SU-DHL-6 (cell line): ENCODE results near the gene FUT1.
A peak's percentile ranks its signal among the peaks of the same experiment; 100 is the strongest.
"Not testable (repeated sequence)": the region's sequence is repeated elsewhere in the genome, so short reads cannot be mapped to it uniquely, and the experiment has no call there.

Experiments used
- H2AFZ ChIP-seq: fragments of 200-600 bp; sonication (generic); 2 replicates; pipeline ENCODE4 v1.6.1; 2014; ENCODE audit warnings: low read depth, mild to moderate bottlenecking, moderate library complexity, mixed read lengths, antibody characterized with exemption, low read length; ENCODE audit not compliant: severe bottlenecking
- H3F3A ChIP-seq: fragments of 200-600 bp; shearing (Covaris generic); 2 replicates; pipeline ENCODE4 v1.6.0; 2016; ENCODE audit warnings: antibody characterized with exemption, mild to moderate bottlenecking; ENCODE audit not compliant: insufficient read depth
- H3K27ac ChIP-seq: fragments of 200-600 bp; sonication (generic); 2 replicates; pipeline ENCODE4 v1.5.1; 2016; ENCODE audit warnings: low read depth, mild to moderate bottlenecking, low read length, moderate library complexity, mixed read lengths
- H3K27me3 ChIP-seq: fragments of 200-600 bp; sonication (generic), shearing (Covaris generic); 2 replicates; pipeline ENCODE4 v1.6.0; 2014; ENCODE audit warnings: mild to moderate bottlenecking, low read length
- H3K36me3 ChIP-seq: fragments of 200-600 bp; sonication (generic); 2 replicates; pipeline ENCODE4 v1.6.1; 2014; ENCODE audit warnings: mild to moderate bottlenecking, low read length, mixed read lengths
- H3K4me2 ChIP-seq: fragments of 300-600, 200-600 bp; shearing (Covaris generic), sonication (generic); 2 replicates; pipeline ENCODE4 v1.6.0; 2014; ENCODE audit warnings: low read length, low read depth, mild to moderate bottlenecking; ENCODE audit not compliant: poor library complexity, severe bottlenecking
- H3K4me3 ChIP-seq: fragments of 200-600 bp; sonication (generic); 2 replicates; pipeline ENCODE4 v1.5.1; 2014; ENCODE audit warnings: antibody characterized with exemption, low read length, mild to moderate bottlenecking, mixed read lengths; ENCODE audit not compliant: insufficient read depth, poor library complexity, severe bottlenecking
- H3K79me2 ChIP-seq: fragments of 200-600 bp; sonication (generic); 2 replicates; pipeline ENCODE4 v1.6.1; 2014; ENCODE audit warnings: mild to moderate bottlenecking, low read length, moderate library complexity; ENCODE audit not compliant: insufficient read depth
- H3K9ac ChIP-seq: fragments of 200-600 bp; sonication (generic); 2 replicates; pipeline ENCODE4 v1.7.0; 2014; ENCODE audit warnings: mild to moderate bottlenecking, low read length
- H3K9me2 ChIP-seq: fragments of 200-600 bp; sonication (generic); replicated peaks from 2 replicates; pipeline ENCODE4 v1.6.1; 2014; ENCODE audit warnings: low read length; ENCODE audit not compliant: insufficient read depth
- H3K9me3 ChIP-seq: fragments of 200-600 bp; sonication (generic); 2 replicates; pipeline ENCODE4 v1.6.1; 2014; ENCODE audit warnings: low read length, mixed read lengths; ENCODE audit not compliant: insufficient read depth
- H4K20me1 ChIP-seq: fragments of 200-600 bp; sonication (generic); 2 replicates; pipeline ENCODE4 v1.6.1; 2014; ENCODE audit warnings: low read depth, mild to moderate bottlenecking, antibody characterized with exemption, low read length, moderate library complexity, mixed read lengths
- CTCF ChIP-seq: fragments of 200-600 bp; sonication (generic); IDR thresholded peaks from one replicate; pipeline ENCODE4 v1.5.1; 2017; ENCODE audit warnings: antibody characterized with exemption, mild to moderate bottlenecking, low read length, moderate library complexity; ENCODE audit not compliant: insufficient read depth, poor library complexity, severe bottlenecking
- EZH2phosphoT487 ChIP-seq: fragments of 200-600 bp; sonication (generic), shearing (Covaris generic); conservative IDR thresholded peaks from 2 replicates; pipeline ENCODE4 v1.6.1; 2018; ENCODE audit warnings: mild to moderate bottlenecking, antibody characterized with exemption, low read length, moderate library complexity, mixed read lengths

FUT1 gene

DNA sequence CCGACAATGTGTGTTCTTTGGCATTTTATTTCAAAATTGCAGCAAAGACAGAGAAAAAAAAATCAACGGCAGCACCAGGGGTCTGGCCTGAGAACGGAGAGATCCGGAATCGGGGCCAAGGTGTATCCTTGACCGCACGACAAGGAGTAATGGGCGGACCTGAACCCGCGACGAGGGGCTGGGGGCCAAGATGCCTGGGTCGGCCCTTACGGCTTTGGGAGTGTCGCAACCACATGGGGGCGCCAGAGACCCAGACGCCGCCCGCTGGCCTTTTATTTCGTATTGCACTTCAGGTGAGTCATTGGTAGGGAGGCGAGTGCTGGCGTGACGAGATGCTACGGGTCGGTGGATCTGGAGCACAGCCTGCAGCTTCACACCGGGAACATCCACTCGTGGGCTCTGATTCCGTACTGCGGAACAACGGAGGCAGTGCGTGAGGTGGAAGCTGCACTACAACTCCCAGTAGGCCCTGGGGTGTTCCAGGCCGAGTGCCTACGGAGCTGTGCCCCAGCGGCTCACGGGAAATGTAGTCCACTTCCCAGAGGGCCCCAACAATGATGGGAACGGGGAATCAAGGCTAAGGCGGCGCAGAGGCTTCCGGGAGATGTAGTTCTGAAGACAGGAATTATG, 42.7 kb upstream of the FUT1 start:
- Histone ChIP-seq H3K4me3 (peak overlapping the region; percentile 51), H4K20me1 (no peaks in the 10 kb centered on the region), H3K9me2 (no peaks in the 10 kb centered on the region), H2AFZ (peak overlapping the region; percentile 69), H3K4me2 (peak overlapping the region; percentile 53), H3K36me3 (no peaks in the 10 kb centered on the region), H3K9ac (peak overlapping the region; percentile 33), H3K79me2 (no peaks in the 10 kb centered on the region), H3F3A (no peaks in the 10 kb centered on the region), H3K27ac (no peak overlapping the region), H3K27me3 (no peaks in the 10 kb centered on the region), H3K9me3 (no peaks in the 10 kb centered on the region)
- TF ChIP-seq CTCF = peak; percentile 93
- no peak for TF ChIP-seq EZH2phosphoT487

- Histone ChIP-seq H3K36me3 (no peaks in the 10 kb centered on the region), H3K4me2 (no peak overlapping the region), H3K4me3 (no peak overlapping the region), H3K27me3 (no peaks in the 10 kb centered on the region), H3F3A (no peaks in the 10 kb centered on the region), H4K20me1 (no peaks in the 10 kb centered on the region), H3K9ac (no peak overlapping the region), H3K9me3 (no peaks in the 10 kb centered on the region), H3K9me2 (no peaks in the 10 kb centered on the region), H3K27ac (no peak overlapping the region), H3K79me2 (no peaks in the 10 kb centered on the region), H2AFZ (no peak overlapping the region)
- no peak for TF ChIP-seq EZH2phosphoT487
- no peak for TF ChIP-seq CTCF
Observed at GRCh38 chr19:48794291-48794690, 41.9 kb upstream of the FUT1 start.

DNA sequence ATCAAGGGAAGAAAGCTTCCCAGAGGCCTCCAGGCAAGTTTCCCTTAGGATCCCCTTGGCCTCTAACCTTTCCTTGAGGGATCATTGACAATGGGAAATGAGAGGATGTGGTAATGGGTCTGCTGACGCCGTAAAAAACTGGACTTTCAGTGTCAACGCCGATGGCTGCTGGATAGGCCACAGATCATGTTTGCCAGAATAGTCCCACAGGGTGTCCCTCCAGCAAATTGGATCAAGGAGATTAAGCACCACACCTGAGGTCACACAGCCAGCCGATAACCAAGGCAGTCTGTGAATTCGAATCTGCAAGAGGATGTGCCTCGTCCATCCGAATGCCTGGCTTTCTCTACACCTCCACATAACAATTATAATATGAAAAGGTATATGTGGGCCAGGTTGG, 40.8 kb upstream of the FUT1 start:
- Histone ChIP-seq H3K4me2 (no peak overlapping the region), H3K27ac (no peak overlapping the region), H2AFZ (no peak overlapping the region), H3K9ac (no peak overlapping the region), H3K4me3 (no peak overlapping the region), H3F3A (no peaks in the 10 kb centered on the region), H4K20me1 (no peaks in the 10 kb centered on the region), H3K79me2 (no peaks in the 10 kb centered on the region), H3K9me3 (no peaks in the 10 kb centered on the region), H3K36me3 (no peaks in the 10 kb centered on the region), H3K27me3 (no peaks in the 10 kb centered on the region), H3K9me2 (no peaks in the 10 kb centered on the region)
- TF ChIP-seq CTCF (no peak), EZH2phosphoT487 (no peak)

- H3K27ac ChIP-seq, H3K9ac ChIP-seq, H3F3A ChIP-seq, H4K20me1 ChIP-seq, H3K36me3 ChIP-seq, H3K27me3 ChIP-seq, H3K4me3 ChIP-seq, H3K9me3 ChIP-seq, H3K79me2 ChIP-seq, H3K4me2 ChIP-seq, H3K9me2 ChIP-seq, H2AFZ ChIP-seq: not testable (repeated sequence)
Observed at GRCh38 chr19:48787331-48787730, 34.9 kb upstream of the FUT1 start.

DNA sequence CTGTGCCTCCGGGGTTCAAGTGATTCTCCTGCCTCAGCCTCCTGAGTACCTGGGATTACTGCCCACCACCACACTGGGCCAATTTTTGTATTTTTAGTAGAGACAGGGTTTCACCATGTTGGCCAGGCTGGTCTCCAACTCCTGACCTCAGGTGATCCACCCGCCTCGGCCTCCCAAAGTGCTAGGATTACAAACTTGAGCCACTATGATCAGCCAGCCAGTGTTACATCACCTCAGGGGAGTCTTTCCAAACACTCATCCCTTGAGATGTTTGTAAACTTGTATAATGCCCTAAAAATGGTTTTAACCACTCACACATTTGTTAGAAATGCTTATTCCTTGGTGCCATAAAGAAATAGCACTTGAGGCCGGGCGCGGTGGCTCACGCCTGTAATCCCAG, 34.0 kb upstream of the FUT1 start:
- not testable (repeated sequence) for H3F3A ChIP-seq, H3K9ac ChIP-seq, H3K27ac ChIP-seq, H3K36me3 ChIP-seq, H3K9me3 ChIP-seq, H3K9me2 ChIP-seq, H3K27me3 ChIP-seq, H3K79me2 ChIP-seq, H2AFZ ChIP-seq, H3K4me3 ChIP-seq, H4K20me1 ChIP-seq, H3K4me2 ChIP-seq
